Activated CD4-positive, alpha-beta T cell treated with anti-CD3 and anti-CD28 coated beads, Interleukin-2, Interleukin-4, amounts not matched to agents 100 ng/mL and 50 ng/mL, durations not matched to agents 16 hours and 8 hours (primary cell): ENCODE results near the gene WHRN.

ENCODE experiments used
- DNase-seq: peaks from one replicate; pipeline ENCODE4 v3.0.0-alpha.2; 2020; ENCODE audit warnings: low spot score

WHRN gene

GRCh38 chr9:114491430-114492003 is 13.8 kb downstream of the WHRN start:
- no peak for DNase-seq

GRCh38 chr9:114489928-114490327 is 15.3 kb downstream of the WHRN start:
- no peak for DNase-seq

GRCh38 chr9:114488398-114489129 is 16.7 kb downstream of the WHRN start:
- no peak for DNase-seq

GRCh38 chr9:114487607-114488300 is 17.5 kb downstream of the WHRN start:
- peak; percentile 77 for DNase-seq

GRCh38 chr9:114486205-114486963 is 18.9 kb downstream of the WHRN start:
- no peak for DNase-seq

GRCh38 chr9:114484854-114485443 is 20.3 kb downstream of the WHRN start:
- DNase-seq = peak; percentile 83

- DNase-seq = peak; percentile 53
Observed at GRCh38 chr9:114484215-114484853, 20.9 kb downstream of the WHRN start.

GRCh38 chr9:114483499-114483898 is 21.8 kb downstream of the WHRN start:
- DNase-seq = no peak

- DNase-seq = no peak
Observed at GRCh38 chr9:114482593-114482992, 22.7 kb downstream of the WHRN start.

GRCh38 chr9:114481789-114482188 is 23.5 kb downstream of the WHRN start:
- no peak for DNase-seq

GRCh38 chr9:114480746-114481435 is 24.4 kb downstream of the WHRN start:
- no peak for DNase-seq

GRCh38 chr9:114478871-114479270 is 26.4 kb downstream of the WHRN start:
- no peak for DNase-seq

GRCh38 chr9:114478459-114478858 is 26.8 kb downstream of the WHRN start:
- no peak for DNase-seq

GRCh38 chr9:114477642-114478041 is 27.6 kb downstream of the WHRN start:
- no peak for DNase-seq

- no peak for DNase-seq
Observed at GRCh38 chr9:114476891-114477469, 28.3 kb downstream of the WHRN start.

- DNase-seq = no peak
Observed at GRCh38 chr9:114475412-114476135, 29.7 kb downstream of the WHRN start.

GRCh38 chr9:114474425-114474824 is 30.8 kb downstream of the WHRN start:
- DNase-seq = no peak

- DNase-seq = no peak
Observed at GRCh38 chr9:114473447-114473801, 31.8 kb downstream of the WHRN start.

GRCh38 chr9:114472765-114473446 is 32.4 kb downstream of the WHRN start:
- no peak for DNase-seq
